ENCODE data around the gene CFAP90.
A peak's percentile ranks its signal among the peaks of the same experiment; 100 is the strongest.

The CFAP90 gene

DNA sequence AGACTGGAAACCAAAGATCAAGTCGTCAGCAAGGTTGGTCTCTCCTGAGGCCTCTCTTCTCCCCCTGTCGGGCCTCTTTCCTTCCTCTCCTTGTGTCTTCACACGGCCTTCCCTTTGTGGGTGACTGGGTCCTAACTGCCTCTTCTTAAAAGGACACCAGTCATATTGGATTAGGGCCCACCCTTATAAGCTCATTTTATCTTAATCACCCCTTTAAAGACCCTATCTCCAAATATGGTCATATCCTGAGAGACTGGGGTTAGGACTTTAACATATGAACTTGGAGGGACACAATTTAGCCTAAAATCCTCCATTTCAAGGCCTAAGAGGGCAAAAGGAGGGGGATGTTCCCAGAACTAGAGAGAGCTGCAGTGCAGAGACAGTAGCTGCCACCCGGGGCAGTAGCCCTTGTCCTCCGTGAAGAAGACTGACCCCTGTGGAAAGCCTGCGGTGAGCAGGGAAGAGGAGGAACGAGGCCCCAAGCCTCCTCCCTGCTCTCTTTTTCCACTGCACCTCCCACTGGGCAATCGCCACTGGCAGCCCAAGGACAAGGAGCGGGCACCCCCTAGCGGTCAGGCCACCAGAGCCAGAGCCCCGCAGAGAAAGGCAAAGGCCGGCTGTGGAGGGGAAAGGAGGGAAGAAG, 34.9 kb downstream of the CFAP90 start:
- peak; percentile 97 for TF ChIP-seq CTCF (IDR thresholded peaks at IDR 0.05; ENCODE audit: borderline replicate concordance, insufficient read depth, low read depth, low read length)
- H3K4me3 ChIP-seq (ENCODE audit: low read depth, low read length) = no peak overlapping the region

DNA sequence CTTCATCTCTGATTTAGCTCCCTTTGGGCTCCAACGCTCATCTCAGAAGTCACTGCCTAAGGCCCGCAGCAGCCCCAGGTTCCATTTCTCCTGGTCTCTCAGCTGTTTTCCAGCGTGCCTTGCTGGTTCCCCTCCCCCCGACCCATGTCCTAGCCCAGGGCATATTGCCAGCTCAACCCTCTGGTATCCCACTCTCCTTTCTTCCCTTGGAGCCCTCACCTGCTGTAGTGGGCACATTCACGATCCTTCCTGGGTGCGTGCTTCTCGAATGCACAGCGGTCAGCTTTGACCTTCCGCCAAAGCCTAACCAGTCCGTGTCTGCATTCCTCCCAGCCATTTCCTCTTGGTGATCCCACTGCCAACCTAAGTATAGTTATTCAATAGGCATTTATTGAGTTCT, 36.1 kb downstream of the CFAP90 start:
- TF ChIP-seq CTCF (IDR thresholded peaks at IDR 0.05; ENCODE audit: borderline replicate concordance, insufficient read depth, low read depth, low read length) = no peak
- H3K4me3 ChIP-seq (ENCODE audit: low read depth, low read length) = no peak overlapping the region

- H3K4me3 ChIP-seq (ENCODE audit: low read depth, low read length) = no peak overlapping the region
- TF ChIP-seq CTCF (IDR thresholded peaks at IDR 0.05; ENCODE audit: borderline replicate concordance, insufficient read depth, low read depth, low read length) = no peak
Observed at GRCh38 chr5:7813576-7813975, 37.4 kb downstream of the CFAP90 start.

DNA sequence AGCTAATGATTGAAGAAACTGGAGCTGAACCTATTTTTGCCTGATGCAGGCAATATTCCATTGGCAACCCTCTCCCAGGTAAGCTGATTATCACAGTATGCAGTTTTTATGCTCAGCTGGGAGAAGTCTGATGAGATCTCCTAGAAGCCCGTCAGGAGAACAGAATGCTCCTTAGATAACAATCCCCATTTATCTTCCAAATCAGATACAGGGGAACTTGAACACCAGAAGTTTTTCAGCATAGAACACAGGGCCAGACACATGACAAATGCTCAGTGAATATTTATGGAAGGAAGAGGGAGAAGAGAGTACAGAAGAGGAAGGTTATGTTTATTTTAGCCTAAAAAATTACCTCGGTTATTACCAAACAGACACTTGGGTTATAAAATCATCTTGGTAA, 37.9 kb downstream of the CFAP90 start:
- no peak overlapping the region for H3K4me3 ChIP-seq (ENCODE audit: low read depth, low read length)
- TF ChIP-seq CTCF (IDR thresholded peaks at IDR 0.05; ENCODE audit: borderline replicate concordance, insufficient read depth, low read depth, low read length) = no peak

DNA sequence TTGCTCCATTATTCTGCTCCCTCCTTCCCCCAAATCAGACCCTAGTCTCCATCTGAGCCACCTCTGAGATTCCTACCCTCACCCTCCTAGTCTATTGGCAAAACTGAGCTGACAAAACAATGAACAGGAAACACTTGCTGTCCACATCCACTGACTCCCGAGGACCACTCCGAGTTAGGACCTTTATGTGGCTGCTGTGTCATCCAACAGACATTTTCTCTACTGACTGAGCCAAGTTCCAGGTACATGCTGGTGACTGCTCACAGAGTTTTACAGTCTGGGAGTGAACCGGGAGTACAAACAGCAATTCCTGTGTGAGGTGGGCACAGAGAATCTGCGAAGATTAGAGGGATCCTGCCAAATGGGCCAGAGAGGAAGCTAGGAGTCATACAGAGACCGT, 39.2 kb downstream of the CFAP90 start:
- no peak overlapping the region for H3K4me3 ChIP-seq (ENCODE audit: low read depth, low read length)
- no peak for TF ChIP-seq CTCF (IDR thresholded peaks at IDR 0.05; ENCODE audit: borderline replicate concordance, insufficient read depth, low read depth, low read length)

DNA sequence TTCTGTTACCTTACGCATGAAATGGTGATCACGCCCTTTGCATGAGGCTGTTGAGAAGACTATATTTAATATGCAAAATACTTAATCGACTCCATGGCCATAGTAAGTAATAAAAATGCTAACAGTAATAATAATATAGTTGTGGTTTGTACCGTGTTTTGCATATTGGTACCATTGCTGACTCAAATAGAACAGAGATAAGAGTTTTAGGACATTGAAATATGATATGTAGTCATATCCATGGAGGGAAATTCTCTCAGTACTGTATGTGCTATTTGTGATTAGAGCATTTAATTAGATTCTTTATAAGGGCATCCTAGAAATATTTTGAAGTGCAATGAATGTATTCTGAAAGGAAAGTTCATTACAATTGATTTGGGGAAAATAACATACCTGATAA, 41.9 kb downstream of the CFAP90 start:
- no peak for TF ChIP-seq CTCF (IDR thresholded peaks at IDR 0.05; ENCODE audit: borderline replicate concordance, insufficient read depth, low read depth, low read length)
- H3K4me3 ChIP-seq (ENCODE audit: low read depth, low read length) = no peak overlapping the region

DNA sequence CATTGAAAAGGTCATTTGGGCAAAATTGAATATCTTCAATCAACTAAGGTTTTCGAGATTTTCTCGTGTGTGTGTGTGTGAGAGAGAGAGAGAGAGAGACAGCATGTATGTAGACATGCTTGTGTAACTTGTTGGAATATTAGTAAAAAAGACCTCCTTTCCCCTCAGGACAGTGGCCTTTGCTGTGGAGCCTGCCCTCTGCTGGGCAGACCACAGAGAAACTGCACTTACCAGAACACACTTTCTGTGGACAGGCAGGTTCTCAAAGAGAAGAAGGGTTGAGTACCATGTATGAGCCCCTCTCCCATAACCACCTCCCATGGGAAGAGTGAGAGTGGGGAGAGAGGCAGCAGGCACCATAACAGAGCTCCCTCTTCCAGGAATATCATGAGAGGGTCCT, 45.6 kb downstream of the CFAP90 start:
- TF ChIP-seq CTCF (IDR thresholded peaks at IDR 0.05; ENCODE audit: borderline replicate concordance, insufficient read depth, low read depth, low read length) = peak; percentile 21; the same call in 1 of the 2 replicates
- H3K4me3 ChIP-seq (ENCODE audit: low read depth, low read length) = no peak overlapping the region
